Activated T-helper 9 cell treated with anti-CD3 and anti-CD28 coated beads, Interleukin-2, amount 50 U/mL, for 16 hours (primary cell): ENCODE data around the gene NKIRAS1.
"Not testable (repeated sequence)": the region's sequence is repeated elsewhere in the genome, so short reads cannot be mapped to it uniquely, and the experiment has no call there.

Experiments used
- DNase-seq: peaks from one replicate; pipeline ENCODE4 v3.0.0-alpha.2; 2020; ENCODE audit warnings: low read depth

The NKIRAS1 gene

DNA sequence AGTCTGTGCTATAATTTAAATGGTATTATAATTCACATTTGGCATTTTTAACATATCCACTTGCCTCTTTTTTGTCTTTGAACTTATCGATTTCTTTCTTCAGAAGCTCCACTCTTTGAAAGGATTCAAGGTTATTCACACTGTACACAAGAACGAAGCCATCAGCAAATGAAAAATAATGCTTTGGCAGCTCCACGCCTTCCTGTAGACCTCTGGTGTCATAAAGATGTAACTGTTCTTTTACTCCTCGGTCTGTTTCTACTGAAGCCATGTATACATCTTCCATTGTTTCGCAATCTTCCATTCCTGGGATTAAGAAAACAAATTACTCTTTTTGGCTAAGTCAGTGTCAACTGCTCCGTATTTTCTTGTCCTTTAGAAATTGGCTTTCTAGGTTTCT, 16.0 kb downstream of the NKIRAS1 start:
- DNase-seq = no peak

DNA sequence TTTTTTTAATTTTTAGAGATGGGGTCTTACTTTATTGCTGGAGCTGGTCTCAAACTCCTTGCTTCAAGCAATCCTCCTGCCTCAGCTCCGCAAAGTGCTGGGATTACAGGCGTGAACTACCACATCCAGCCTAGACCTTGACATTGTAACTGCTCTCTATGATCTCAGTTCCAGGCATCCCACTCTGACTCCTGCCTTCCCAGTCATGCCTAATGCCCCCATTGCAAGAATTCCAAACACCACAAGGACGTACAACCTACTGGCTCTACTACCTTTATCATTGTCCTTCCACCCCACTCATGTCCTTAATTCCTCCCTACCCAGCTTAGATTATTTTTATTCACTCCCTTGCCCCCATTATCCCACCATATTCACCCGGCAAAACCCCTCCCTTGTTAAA, 21.6 kb downstream of the NKIRAS1 start:
- DNase-seq = no peak

DNA sequence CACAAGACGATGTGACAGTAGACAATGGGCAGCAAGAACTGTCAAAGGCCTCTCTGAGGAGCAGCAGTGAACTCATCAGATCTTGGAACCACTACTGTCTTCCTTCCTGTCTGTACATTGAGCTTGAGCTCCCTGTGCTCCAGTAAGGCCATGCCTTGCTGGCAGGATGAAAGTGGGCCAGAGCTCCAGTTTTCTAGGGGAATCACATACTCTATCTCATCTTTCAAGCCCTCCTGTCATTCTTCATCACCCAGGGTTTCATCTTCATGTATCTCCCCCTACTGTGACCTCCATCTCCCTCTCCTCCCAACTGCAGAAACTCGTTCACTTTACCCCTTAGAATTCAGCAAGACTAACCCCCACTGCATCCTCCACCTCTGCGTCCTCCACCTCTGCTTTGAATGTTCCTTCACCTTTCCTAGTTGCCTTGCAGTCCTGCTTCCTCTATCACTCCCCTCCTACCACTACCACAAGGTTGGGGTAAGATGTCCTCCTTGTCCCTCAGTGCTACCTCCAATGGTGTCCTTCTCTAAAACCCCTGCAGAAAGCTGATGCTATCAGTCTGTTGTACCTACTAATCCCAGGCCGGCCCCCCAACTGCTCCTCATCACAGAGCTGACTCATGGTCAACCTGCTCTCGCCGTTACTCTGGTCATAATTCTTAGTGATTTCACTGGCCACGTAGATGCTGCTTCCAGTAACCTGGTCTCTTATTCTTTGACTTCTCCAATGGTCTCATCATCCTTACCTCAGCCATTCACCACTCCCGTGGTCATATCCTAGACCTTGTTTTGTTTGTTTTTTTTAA, 22.3 kb downstream of the NKIRAS1 start:
- no peak for DNase-seq

DNA sequence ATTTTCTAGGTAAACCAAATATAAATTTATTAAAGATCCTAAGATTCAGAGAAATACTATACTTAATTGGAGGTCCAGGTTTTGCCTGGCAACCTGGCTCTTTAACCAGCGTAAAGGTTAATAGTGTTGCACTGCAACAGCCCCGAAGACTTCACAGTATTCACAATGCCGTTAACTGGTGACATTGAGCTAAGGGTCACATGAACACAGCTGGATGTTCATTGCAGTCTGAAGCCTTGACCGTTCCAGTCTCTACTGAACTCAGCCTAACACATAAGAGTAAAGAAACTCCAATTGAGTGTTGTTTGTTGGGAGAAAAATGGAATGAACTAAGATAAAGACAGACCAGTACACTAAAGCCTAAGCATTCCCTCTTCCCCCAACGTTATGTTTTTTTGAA, 26.8 kb downstream of the NKIRAS1 start:
- DNase-seq = no peak

DNA sequence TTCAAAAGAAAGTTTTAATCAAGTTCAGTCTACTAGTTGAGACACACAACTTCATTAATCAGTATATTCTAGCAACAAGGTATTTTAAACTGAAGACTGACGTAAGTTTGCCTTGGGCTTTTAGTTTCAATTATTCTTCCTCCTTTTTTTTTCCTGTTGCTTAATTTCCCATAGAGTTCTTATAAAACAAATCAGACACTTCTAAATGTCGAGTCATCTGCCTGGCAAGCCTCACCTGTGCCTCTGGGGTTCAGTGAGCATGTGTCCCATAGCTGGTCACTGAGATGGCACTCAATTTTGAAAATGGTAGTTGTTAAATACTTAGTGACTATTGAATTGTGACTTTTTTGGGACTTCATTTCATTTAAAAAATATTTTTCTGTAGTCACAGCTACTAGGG, 27.4 kb downstream of the NKIRAS1 start:
- DNase-seq = no peak

DNA sequence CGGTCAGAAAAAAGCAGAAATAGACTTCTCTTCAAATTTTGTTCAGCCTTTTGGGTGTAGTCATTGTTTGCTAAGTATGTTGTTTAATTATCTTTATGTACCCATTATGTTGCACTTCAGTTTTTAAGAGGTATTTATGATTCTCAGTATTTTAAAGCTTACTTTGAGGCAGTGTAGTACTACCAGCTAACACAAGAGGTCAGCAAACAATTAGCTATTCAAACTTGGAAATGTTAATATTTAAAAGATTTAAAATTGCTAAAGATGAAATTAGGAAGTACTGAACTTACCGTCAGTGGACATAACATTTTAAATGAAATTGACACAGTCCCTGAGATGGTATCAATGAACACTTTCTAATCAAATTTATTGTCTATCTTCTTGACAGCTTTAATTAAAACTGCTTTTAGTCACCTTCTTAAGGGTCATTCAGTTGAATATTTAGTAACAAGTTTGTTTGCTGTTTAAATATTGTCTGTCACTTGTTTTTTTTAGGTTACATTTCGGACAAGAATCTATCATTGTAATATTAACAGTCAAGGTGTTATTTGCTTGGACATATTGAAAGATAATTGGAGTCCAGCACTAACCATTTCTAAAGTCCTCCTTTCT, 28.1 kb downstream of the NKIRAS1 start:
- no peak for DNase-seq

DNA sequence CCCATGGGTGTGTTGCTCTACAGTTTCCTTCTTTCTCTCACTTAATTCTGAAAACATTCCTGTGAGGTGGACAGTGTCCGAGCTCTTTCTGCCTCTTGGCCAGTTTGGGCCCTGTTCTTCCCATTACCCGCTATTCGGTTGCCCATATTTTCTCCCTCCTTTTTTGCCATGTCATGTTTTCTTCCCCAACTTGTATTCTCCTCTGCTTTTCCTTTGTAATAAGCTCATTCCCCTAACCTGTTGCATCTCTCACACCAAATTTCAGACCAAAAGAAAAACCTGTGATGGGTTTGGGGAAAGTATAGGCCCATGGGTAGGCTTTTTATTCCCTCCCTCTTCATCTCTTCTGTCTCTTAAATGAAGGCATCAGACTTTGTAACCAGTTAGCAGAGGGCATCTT, 30.5 kb downstream of the NKIRAS1 start:
- DNase-seq = no peak

DNA sequence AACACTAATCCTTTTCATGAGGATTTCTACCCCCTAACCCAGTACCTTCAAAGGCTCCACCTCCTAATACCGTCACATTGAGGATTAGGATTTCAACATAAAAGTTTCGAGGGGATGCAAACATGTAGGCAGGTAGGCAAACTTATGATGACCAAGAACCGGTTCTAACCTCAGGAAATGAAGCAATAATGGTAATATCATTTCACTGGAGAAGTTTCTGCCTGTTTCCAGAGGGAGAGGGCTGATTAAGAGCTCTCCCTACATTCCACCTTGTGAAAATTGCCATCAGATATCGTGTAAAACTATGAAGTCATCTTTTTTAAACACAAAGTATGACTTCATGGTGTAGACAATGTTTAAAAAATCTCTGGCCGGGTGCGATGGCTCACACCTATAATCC, 31.6 kb downstream of the NKIRAS1 start:
- no peak for DNase-seq

DNA sequence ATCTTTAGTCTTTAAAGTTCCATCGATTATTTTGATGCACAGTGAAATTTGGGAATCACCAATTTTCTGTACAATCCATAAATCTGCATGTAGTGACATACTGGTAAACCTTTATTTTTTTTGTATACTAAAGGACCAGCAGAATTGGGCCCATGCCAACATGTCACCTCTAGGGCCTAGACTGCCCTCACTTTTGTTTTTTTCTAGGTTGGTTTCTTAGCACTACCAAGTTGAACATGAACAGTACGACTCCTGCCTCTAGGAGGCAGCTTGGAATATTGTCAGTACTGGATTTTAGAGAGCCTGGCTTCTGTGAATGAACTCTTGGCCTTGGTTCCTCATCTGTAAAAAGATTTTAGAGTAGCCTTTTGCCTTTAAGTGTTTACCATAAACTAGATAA, 32.3 kb downstream of the NKIRAS1 start:
- no peak for DNase-seq

DNA sequence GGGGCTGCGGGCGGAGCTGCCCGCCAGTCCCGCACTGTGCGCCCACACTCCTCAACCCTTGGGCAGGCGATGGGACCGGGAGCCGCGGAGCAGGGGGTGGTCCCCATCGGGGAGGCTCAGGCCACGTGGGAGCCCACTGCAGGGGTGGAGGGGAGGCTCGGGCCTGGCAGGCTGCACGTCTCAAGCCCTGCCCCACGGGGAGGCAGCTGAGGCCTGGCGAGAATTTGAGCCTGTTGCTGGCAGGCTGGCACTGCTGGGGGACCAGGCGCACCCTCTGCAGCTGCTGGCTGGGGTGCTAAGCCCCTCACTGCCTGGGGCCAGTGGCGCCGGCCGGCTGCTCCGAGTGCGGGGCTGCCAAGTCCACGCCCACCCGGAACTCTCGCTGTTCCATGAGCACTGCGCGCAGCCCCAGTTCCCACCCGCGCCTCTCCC, 34.3 kb downstream of the NKIRAS1 start:
- DNase-seq = no peak

DNA sequence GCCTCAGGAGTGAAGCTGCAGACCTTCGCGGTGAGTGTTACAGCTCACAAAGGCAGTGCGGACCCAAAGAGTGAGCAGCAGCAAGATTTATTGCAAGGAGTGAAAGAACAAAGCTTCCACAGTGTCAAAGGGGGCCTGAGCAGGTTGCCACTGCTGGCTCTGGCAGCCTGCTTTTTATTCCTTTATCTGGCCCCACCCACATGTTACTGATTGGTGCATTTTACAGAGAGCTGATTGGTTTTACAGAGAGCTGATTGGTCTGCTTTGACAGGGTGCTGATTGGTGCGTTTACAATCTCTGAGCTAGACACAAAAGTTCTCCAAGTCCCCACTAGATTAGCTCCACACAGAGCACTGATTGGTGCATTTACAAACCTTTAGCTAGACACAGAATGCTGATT, 34.8 kb downstream of the NKIRAS1 start:
- not testable (repeated sequence) for DNase-seq

DNA sequence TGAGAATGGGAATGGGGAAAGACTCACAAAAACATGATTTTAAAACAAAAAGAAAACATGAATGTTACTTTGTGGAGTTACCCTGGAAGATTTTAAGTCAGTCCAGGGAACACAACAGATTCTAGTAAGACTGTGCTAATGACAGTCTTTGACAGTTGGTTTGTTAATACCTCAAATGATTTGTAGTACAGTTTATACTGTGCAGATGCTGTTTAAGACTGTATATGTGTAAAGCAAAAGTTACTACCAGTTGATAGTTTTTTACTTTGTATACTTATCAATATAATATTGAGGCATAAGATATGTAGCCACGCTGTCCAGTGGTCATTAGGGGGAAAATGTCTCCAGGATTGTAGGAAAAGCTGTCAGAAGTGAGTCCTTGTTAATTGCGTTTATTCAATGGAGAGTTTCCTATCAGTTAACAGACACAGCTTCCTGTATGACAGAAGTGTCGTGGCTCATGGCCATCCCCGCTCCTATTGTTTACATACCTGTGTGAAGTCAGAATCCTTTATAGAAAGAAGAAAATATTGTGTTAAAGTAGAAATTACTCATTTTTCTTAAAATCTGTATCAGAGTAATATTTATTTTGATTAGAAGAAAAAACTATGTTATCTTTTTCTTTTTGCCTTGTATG, 36.0 kb downstream of the NKIRAS1 start:
- DNase-seq = no peak

DNA sequence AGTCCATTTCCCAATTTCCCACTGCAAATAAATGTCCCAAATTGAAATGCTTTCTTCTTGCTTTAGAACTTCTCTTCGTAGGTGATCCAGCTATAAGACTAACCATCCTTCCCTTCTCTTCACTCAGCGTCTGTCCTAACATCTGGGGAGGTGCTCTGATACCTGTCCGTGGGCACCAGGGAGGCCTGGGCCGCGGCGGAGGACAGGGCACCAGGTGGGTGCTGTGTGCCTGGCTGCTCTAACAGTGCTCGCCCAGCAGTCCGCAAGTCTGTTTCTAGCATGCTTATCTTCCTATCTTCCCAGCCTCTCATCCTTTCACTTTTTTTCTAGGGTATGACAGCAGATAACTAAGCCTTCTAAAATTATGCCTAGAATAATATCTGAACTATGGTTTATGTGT, 37.3 kb downstream of the NKIRAS1 start:
- no peak for DNase-seq

DNA sequence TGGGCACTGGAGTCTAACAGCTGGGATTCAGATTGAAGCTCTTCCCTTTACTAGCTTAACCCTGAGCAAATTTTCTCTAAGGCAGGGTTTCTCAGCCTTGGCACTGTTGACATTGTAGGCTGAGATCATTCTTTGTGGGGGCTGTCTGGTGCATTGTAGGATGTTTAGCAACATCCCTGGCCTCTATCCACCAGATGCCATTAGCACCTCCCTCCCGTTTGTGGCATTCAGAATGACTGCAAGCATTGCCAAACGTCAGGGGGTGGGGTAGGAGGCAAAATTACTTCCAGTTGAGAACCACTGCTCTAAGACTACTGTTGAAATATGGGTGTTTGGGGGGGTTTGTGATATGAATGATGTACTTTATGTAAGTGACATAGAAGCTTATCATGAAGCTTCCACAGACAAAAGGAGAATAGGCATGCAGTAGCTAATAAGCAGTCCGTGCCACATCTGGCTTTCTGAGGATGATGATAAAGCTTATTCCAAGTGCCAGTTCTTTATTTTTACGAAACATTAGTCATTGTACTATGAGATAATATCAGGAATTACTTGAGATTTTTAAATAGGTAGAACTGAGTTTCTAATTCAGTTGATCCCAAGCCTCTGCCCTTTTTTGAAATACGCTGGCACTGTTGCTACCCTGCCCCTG, 39.3 kb downstream of the NKIRAS1 start:
- DNase-seq = no peak

DNA sequence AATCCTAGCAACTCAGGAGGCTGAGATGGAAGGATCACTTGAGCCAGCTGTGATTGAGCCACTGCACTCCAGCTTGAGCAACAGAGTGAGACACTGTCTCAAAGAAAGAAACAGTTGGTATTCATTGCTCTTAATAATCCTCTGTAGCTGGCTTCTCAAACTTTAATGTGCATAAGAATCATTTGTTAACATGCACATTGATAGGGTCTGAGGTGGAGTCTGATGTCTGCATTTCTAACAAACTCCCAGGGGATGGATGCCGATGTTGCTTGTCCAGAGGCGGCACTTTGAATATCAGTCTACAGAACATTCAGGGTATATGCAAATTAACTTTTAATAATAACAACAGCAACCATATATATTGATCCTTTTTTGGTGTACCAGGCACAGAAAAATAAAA, 39.9 kb downstream of the NKIRAS1 start:
- DNase-seq = no peak

DNA sequence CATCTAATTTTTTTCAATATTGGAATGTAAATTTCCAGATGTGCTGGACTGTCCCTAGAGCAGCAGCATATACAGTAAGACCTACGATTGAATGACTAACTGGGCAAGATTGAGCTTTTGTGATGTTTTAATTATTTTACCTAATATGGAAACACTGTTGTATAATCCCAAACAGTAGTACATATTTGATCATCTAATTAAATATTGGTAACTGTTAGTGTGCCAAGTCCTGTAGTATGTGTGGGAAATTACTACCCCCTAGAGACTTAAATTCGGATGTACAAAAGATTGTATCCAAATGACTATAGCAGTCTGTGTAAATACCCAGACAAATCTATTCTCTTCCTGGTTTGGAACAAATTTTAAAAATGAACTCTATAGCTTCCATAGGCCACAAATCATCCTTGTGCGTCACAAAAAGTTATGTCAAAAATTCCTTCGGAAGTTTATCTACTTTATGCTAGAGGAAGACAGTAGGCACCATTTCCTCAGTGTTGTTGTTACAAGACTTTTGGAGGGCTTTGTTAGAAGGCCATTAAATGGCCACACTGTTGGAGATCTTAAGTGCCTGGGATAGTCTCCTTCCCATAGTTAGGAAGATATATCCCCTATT, 41.6 kb downstream of the NKIRAS1 start:
- no peak for DNase-seq

DNA sequence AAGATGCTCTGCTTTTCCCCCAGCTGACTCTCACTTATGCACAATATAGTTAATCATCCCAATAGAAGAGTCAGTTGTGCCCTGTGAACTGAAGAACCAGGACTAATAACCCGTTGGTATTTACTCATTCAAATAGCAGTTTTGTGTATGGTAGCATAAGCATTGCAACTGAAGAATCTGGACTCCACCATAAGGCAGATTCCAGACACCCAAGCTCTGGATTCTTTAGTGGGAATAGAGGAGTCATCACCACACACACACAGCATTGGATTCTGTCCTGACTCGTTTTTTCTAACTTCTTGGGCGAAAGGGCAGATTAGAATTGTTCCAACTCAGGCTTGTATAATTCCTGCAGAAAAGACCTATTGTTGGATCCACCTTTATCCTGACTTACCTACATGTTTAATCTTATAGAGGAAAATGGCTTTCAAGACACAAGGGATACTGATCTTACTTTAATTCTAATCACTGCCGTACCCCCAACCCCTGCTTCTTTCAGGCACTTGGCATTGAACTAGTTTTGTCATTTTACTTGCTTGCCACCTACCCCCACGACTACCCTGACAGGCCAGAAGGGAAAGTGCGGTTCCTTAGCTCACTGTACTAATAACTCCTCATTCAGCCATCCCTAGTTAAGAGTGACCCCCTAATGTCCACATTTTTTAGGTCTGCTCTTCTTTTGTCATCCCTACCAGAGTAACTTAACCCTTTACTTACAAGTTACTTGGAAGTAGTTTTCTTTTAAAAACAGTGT, 42.3 kb downstream of the NKIRAS1 start:
- no peak for DNase-seq

DNA sequence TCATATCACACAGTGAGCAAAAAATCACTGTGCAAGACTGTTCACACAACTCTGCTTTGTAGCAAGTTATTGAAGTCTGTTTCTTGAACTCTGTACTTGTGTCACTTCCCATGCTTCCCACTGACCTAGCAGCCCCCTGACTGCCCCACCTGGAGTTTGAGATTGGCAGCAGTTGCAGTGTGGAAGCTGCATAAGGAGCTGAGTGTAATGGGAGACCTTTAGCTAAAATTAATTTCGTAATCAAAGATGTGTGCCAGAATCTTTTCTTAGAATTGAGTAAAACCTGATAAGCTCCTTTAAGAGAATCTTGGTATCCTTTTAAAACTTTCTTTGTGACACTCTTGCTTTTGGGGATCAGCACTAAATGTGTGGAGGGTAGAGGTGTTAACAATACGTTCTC, 42.8 kb downstream of the NKIRAS1 start:
- no peak for DNase-seq

DNA sequence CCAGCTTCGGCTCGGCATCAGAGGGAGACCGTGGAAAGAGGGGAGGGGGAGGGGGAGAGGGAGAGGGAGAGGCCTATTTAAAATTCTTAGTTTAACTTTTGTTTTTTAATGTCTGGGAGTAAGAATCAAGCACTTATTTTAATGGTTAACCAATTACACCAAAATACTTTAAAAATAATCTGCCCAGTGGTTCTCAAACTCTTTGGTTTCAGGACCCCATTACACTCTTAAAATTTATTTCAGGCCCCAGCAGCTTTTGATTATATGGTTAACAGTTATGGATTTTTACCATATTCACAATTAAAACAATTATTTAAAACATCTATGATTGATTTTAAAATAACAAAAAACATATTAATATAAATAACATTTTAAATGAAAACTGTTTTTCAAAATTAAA, 44.5 kb downstream of the NKIRAS1 start:
- DNase-seq = no peak

DNA sequence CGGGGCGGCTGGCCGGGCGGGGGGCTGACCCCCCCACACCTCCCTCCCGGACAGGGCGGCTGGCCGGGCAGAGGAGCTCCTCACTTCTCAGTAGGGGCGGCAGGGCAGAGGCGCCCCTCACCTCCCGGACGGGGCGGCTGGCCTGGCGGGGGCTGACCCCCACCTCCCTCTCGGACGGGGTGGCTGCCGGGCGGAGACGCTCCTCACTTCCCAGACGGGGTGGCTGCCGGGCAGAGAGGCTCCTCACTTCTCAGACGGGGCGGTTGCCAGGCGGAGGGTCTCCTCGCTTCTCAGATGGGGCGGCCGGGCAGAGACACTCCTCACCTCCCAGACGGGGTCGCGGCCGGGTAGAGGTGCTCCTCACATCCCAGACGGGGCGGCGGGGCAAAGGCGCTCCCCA, 45.4 kb downstream of the NKIRAS1 start:
- not testable (repeated sequence) for DNase-seq

DNA sequence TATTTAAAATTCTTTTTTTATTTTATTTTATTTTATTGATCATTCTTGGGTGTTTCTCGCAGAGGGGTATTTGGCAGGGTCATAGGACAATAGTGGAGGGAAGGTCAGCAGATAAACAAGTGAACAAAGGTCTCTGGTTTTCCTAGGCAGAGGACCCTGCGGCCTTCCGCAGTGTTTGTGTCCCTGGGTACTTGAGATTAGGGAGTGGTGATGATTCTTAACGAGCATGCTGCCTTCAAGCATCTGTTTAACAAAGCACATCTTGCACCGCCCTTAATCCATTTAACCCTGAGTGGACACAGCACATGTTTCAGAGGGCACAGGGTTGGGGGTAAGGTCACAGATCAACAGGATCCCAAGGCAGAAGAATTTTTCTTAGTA, 46.1 kb downstream of the NKIRAS1 start:
- DNase-seq = not testable (repeated sequence)
